ENCODE results near the gene OR1S1. TPM values are rescaled to one million over a fixed set of nuclear protein-coding genes. Genes with fewer than 3 reads are reported as not detected.

OR1S1 gene
- total RNA-seq, 1 experiment from 2014 or later = not detected

DNA sequence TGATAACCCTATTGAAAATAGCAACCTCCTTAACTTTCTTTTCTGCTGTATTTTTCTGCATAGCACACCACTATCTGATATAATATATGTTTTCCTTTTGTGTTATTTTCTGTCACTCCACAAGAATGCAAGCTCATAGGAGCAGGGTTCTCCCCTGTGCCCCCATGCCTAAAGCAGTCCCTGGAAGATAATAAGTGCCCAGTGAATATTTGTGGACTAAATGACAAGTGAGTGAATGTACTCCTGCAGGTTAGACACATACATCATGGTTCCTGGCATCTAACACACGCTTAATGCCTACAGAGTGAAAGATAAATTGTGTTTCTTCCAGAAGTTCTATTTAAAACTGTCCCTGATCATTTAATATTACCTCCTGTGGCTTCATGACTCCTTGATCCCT lies 47.5 kb upstream of the OR1S1 start:
- no peaks in the 10 kb centered on the region for H4K20me1 ChIP-seq (ENCODE audit: control insufficient read depth, insufficient read depth, insufficient read length)
- no peak overlapping the region for H2BK20ac ChIP-seq (ENCODE audit: low read depth, low read length, poor library complexity, severe bottlenecking)
- no peak overlapping the region for H4K5ac ChIP-seq (ENCODE audit: insufficient read length, low read depth, low read length)
- H4K8ac ChIP-seq (replicated peaks; ENCODE audit: insufficient read length, low read depth, low read length) = no peak overlapping the region
- H3K4me2 ChIP-seq (ENCODE audit: insufficient read depth, insufficient read length, low read length) = no peak overlapping the region
- no peaks in the 10 kb centered on the region for H3K27me3 ChIP-seq (ENCODE audit: insufficient read depth, low read length)
- H3K4me1 ChIP-seq (ENCODE audit: insufficient read depth, low read length) = no peaks in the 10 kb centered on the region
- H3T11ph ChIP-seq (ENCODE audit: low read length) = no peak overlapping the region
- no peak overlapping the region for H3K9ac ChIP-seq (ENCODE audit: extremely low read depth, insufficient read length, low read length)
- no CpG with 5 or more reads among the region's 1 CpG for WGBS (ENCODE audit: extremely low coverage, insufficient read length, low lambda C conversion rate)
- Mint-ChIP-seq H3K27ac (no peak overlapping the region), H3K4me3 (no peak overlapping the region), H3K27me3 (ENCODE audit: low read depth) (no peaks in the 10 kb centered on the region; the same call in 1 of the 2 replicates), H3K36me3 (ENCODE audit: insufficient read depth in 1 of 3, low read depth in 3 of 3) (no peaks in the 10 kb centered on the region), H3K4me1 (peaks cover 6 to 7% of the 10 kb centered on the region in 2 experiments), H3K9me3 (peaks cover 0 to 2% of the 10 kb centered on the region in 2 experiments; a peak in 2 of 5 replicates)
- no peak overlapping the region for H3K18ac ChIP-seq (ENCODE audit: insufficient read length, low read depth, low read length)
- H2BK5ac ChIP-seq (ENCODE audit: insufficient read length, low read length) = no peak overlapping the region
- H2BK120ac ChIP-seq (ENCODE audit: low read depth, low read length, poor library complexity, severe bottlenecking) = no peak overlapping the region
- no peaks in the 10 kb centered on the region for H3K79me2 ChIP-seq (ENCODE audit: insufficient read depth, low read length)
- no peak for DNase-seq
- H2AK5ac ChIP-seq (ENCODE audit: insufficient read length, low read length) = no peak overlapping the region
- no peak overlapping the region for H3K56ac ChIP-seq (ENCODE audit: insufficient read length, low read depth, low read length)
- H4K91ac ChIP-seq (ENCODE audit: insufficient read length, low read depth, low read length) = no peak overlapping the region
- H2BK15ac ChIP-seq (ENCODE audit: low read depth, low read length) = no peak overlapping the region
- no peak overlapping the region for H3K14ac ChIP-seq (ENCODE audit: insufficient read depth, low read length)
- no peaks in the 10 kb centered on the region for H3K79me1 ChIP-seq (ENCODE audit: insufficient read depth, low read depth, low read length, poor library complexity, severe bottlenecking)
- H3K4ac ChIP-seq (ENCODE audit: low read depth, low read length) = no peak overlapping the region
- no peak overlapping the region for H3K23ac ChIP-seq (ENCODE audit: insufficient read length, low read depth, low read length)
- TF ChIP-seq, protein P1, sequence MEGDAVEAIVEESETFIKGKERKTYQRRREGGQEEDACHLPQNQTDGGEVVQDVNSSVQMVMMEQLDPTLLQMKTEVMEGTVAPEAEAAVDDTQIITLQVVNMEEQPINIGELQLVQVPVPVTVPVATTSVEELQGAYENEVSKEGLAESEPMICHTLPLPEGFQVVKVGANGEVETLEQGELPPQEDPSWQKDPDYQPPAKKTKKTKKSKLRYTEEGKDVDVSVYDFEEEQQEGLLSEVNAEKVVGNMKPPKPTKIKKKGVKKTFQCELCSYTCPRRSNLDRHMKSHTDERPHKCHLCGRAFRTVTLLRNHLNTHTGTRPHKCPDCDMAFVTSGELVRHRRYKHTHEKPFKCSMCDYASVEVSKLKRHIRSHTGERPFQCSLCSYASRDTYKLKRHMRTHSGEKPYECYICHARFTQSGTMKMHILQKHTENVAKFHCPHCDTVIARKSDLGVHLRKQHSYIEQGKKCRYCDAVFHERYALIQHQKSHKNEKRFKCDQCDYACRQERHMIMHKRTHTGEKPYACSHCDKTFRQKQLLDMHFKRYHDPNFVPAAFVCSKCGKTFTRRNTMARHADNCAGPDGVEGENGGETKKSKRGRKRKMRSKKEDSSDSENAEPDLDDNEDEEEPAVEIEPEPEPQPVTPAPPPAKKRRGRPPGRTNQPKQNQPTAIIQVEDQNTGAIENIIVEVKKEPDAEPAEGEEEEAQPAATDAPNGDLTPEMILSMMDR (conservative IDR thresholded peaks at IDR 0.05) = no peak
- H2AFZ ChIP-seq (ENCODE audit: low read length) = no peak overlapping the region
- H3K27ac ChIP-seq (ENCODE audit: insufficient read length, low read depth, low read length) = no peak overlapping the region
- no peak overlapping the region for H2BK12ac ChIP-seq (ENCODE audit: insufficient read length, low read depth, low read length)
- H3K9me3 ChIP-seq (ENCODE audit: control insufficient read depth, low read depth, low read length) = no peaks in the 10 kb centered on the region
- no peaks in the 10 kb centered on the region for H3K23me2 ChIP-seq (ENCODE audit: insufficient read length, low read depth, low read length, poor library complexity, severe bottlenecking)
